Esophagus muscularis mucosa (tissue), 4 donors: ENCODE data around the gene ME3.

Source experiments
- EP300 ChIP-seq: sonication (generic); formaldehyde crosslinking; IDR thresholded peaks from one replicate; pipeline ENCODE4 v1.6.1; 2017; ENCODE audit warnings: antibody characterized with exemption
- POLR2A ChIP-seq: fragments of 450-650 bp; IDR thresholded peaks from one replicate; pipeline ENCODE4 v1.6.1; 2017; ENCODE audit warnings: antibody characterized with exemption, moderate library complexity, mild to moderate bottlenecking, low read depth
- POLR2AphosphoS5 ChIP-seq, 2 donors: sonication (generic); formaldehyde crosslinking; IDR thresholded peaks; one replicate each; pipeline ENCODE4 v1.6.1; 2017; ENCODE audit warnings: antibody characterized with exemption in 2 of 2
- TF ChIP-seq, protein P1 (sequence below), 3 experiments: fragments of 200-600 bp in 2 of 3; fragments of 450-650 bp in 1 of 3; sonication (generic) in 2 of 3; IDR thresholded peaks; one replicate each; pipeline ENCODE4 v1.5.1; 2017 to 2019; ENCODE audit warnings: antibody characterized with exemption in 3 of 3, mild to moderate bottlenecking in 2 of 3, moderate library complexity in 1 of 3

GRCh38 chr11:86644291-86644690 is 28.1 kb downstream of the ME3 start:
- TF ChIP-seq, protein P1, sequence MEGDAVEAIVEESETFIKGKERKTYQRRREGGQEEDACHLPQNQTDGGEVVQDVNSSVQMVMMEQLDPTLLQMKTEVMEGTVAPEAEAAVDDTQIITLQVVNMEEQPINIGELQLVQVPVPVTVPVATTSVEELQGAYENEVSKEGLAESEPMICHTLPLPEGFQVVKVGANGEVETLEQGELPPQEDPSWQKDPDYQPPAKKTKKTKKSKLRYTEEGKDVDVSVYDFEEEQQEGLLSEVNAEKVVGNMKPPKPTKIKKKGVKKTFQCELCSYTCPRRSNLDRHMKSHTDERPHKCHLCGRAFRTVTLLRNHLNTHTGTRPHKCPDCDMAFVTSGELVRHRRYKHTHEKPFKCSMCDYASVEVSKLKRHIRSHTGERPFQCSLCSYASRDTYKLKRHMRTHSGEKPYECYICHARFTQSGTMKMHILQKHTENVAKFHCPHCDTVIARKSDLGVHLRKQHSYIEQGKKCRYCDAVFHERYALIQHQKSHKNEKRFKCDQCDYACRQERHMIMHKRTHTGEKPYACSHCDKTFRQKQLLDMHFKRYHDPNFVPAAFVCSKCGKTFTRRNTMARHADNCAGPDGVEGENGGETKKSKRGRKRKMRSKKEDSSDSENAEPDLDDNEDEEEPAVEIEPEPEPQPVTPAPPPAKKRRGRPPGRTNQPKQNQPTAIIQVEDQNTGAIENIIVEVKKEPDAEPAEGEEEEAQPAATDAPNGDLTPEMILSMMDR (IDR thresholded peaks at IDR 0.05) = no peak
- no peak for TF ChIP-seq POLR2A
- no peak for TF ChIP-seq POLR2AphosphoS5 (IDR thresholded peaks at IDR 0.05)
- TF ChIP-seq EP300 = no peak
